Osteocyte (in vitro differentiated cells): ENCODE measurements around the gene OOEP. TPM values are rescaled to one million over a fixed set of nuclear protein-coding genes. Genes with fewer than 3 reads are reported as not detected.

ENCODE experiments used
- DNase-seq: peaks from one replicate; pipeline ENCODE4 v3.0.0; 2021; ENCODE audit warnings: mixed read lengths; ENCODE audit not compliant: unreplicated experiment; ENCODE audit errors: extremely low spot score
- H3K27ac Mint-ChIP-seq: one replicate; pipeline ENCODE4 v1.8.0; 2021; ENCODE audit warnings: mild to moderate bottlenecking, mixed read lengths; ENCODE audit not compliant: unreplicated experiment
- H3K27me3 Mint-ChIP-seq: one replicate; pipeline ENCODE4 v1.8.0; 2021; ENCODE audit warnings: mixed read lengths; ENCODE audit not compliant: unreplicated experiment
- H3K36me3 Mint-ChIP-seq: one replicate; pipeline ENCODE4 v1.8.0; 2021; ENCODE audit warnings: mixed read lengths; ENCODE audit not compliant: unreplicated experiment
- H3K4me1 Mint-ChIP-seq: one replicate; pipeline ENCODE4 v1.8.0; 2021; ENCODE audit warnings: mixed read lengths; ENCODE audit not compliant: unreplicated experiment
- H3K4me3 Mint-ChIP-seq: one replicate; pipeline ENCODE4 v1.8.0; 2021; ENCODE audit warnings: mild to moderate bottlenecking, moderate library complexity, mixed read lengths; ENCODE audit not compliant: unreplicated experiment
- H3K9me3 Mint-ChIP-seq: one replicate; pipeline ENCODE4 v1.8.0; 2021; ENCODE audit warnings: mixed read lengths; ENCODE audit not compliant: unreplicated experiment
- total RNA-seq: library from RNA; stranded (reverse); gene quantifications from 2 replicates; pipeline ENCODE4 v1.2.1, GENCODE V29; 2021
- TF ChIP-seq, protein P1 (sequence below): fragments of 200-600 bp; sonication (generic); IDR thresholded peaks from 2 replicates; pipeline ENCODE4 v1.5.0; 2021; ENCODE audit warnings: antibody characterized with exemption, mild to moderate bottlenecking, moderate library complexity

Gene OOEP
- total RNA-seq, 1 donor from 2014 or later, result not detected

- TF ChIP-seq, protein P1, sequence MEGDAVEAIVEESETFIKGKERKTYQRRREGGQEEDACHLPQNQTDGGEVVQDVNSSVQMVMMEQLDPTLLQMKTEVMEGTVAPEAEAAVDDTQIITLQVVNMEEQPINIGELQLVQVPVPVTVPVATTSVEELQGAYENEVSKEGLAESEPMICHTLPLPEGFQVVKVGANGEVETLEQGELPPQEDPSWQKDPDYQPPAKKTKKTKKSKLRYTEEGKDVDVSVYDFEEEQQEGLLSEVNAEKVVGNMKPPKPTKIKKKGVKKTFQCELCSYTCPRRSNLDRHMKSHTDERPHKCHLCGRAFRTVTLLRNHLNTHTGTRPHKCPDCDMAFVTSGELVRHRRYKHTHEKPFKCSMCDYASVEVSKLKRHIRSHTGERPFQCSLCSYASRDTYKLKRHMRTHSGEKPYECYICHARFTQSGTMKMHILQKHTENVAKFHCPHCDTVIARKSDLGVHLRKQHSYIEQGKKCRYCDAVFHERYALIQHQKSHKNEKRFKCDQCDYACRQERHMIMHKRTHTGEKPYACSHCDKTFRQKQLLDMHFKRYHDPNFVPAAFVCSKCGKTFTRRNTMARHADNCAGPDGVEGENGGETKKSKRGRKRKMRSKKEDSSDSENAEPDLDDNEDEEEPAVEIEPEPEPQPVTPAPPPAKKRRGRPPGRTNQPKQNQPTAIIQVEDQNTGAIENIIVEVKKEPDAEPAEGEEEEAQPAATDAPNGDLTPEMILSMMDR, result no peak
- Mint-ChIP-seq H3K36me3 (no peaks in the 10 kb centered on the region), H3K4me3 (no peak overlapping the region), H3K4me1 (no peaks in the 10 kb centered on the region), H3K9me3 (no peaks in the 10 kb centered on the region), H3K27me3 (peaks cover 10% of the 10 kb centered on the region), H3K27ac (no peak overlapping the region)
- no peak for DNase-seq
These were observed 1.0 kb downstream of the OOEP start for GRCh38 chr6:73368675-73369074.

DNA sequence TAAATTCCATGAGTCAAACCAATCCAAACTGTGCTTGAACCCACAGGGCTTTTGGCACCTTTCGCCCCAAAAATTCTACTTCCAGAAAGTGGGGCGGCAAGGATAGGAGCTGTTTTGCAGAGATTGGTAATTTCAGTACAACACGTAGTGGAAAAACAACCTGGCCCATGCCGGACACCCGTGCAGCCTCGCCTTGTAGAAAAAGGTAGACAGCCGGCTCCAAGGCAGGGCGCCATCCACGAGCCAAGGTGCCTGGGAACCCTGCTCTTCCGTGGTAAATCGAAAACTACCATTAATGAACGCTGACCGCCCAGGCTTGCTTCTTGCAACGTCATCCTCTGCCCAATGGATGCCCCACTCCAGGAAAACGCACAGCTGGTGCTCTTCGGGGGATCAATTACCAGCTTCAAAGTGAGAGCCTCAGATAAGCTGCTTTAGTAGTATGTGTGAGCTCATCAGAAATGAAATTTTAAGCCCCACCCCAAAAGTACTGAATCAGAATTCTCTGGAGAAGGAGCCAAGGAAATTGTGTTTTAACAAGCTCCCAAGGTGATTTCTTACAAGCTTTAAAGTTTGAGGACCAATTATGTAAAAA, 1.8 kb downstream of the OOEP start:
- H3K36me3 Mint-ChIP-seq, result no peaks in the 10 kb centered on the region
- TF ChIP-seq, protein P1, result no peak
- H3K4me1 Mint-ChIP-seq, result no peaks in the 10 kb centered on the region
- DNase-seq, result no peak
- H3K27me3 Mint-ChIP-seq, result peaks cover 10% of the 10 kb centered on the region
- H3K9me3 Mint-ChIP-seq, result no peaks in the 10 kb centered on the region
- H3K27ac Mint-ChIP-seq, result no peak overlapping the region
- H3K4me3 Mint-ChIP-seq, result no peak overlapping the region

DNA sequence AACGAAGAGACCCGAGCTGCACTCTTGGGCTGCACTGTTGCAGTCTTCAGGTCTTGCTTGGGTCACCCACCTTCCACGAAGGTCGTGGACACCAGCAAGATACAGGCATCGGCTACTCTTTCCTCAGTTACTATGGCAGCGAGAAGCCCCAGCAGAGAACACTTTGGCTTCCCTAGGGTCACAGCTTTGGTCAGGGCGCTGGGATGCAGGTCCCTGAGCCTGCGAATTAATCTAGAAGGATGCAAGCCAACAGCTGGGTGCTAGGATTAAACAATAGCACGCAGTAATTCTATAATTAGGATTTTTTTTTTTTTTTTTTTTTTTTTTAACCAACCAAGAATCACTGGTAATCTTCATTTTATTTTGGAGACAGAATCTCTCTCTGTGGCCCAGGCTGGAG, 5.1 kb downstream of the OOEP start:
- no peak overlapping the region for H3K27ac Mint-ChIP-seq
- no peak for DNase-seq
- no peaks in the 10 kb centered on the region for H3K36me3 Mint-ChIP-seq
- TF ChIP-seq, protein P1, result no peak
- H3K4me1 Mint-ChIP-seq, result no peaks in the 10 kb centered on the region
- H3K4me3 Mint-ChIP-seq, result no peak overlapping the region
- no peaks in the 10 kb centered on the region for H3K9me3 Mint-ChIP-seq
- peaks cover 10% of the 10 kb centered on the region for H3K27me3 Mint-ChIP-seq

- H3K27ac Mint-ChIP-seq, result no peak overlapping the region
- peaks cover 10% of the 10 kb centered on the region for H3K27me3 Mint-ChIP-seq
- no peaks in the 10 kb centered on the region for H3K9me3 Mint-ChIP-seq
- no peak for DNase-seq
- H3K36me3 Mint-ChIP-seq, result no peaks in the 10 kb centered on the region
- H3K4me1 Mint-ChIP-seq, result no peaks in the 10 kb centered on the region
- no peak overlapping the region for H3K4me3 Mint-ChIP-seq
- TF ChIP-seq, protein P1, result no peak
These were observed 5.6 kb downstream of the OOEP start for GRCh38 chr6:73364121-73364520.

DNA sequence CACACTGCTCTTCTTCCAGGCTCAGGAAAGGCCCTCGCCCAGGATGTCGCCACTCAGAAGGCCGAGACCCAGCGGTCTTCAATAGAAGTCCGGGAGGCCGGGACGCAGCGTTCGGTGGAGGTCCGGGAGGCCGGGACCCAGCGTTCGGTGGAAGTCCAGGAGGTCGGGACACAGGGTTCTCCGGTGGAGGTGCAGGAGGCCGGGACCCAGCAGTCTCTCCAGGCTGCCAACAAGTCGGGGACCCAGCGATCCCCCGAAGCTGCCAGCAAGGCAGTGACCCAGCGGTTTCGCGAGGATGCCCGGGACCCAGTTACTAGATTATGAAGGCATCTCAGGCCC, 6.2 kb downstream of the OOEP start:
- Mint-ChIP-seq H3K36me3 (no peaks in the 10 kb centered on the region), H3K27me3 (peaks cover 9% of the 10 kb centered on the region), H3K9me3 (no peaks in the 10 kb centered on the region), H3K4me3 (no peak overlapping the region), H3K4me1 (no peaks in the 10 kb centered on the region), H3K27ac (no peak overlapping the region)
- no peak for DNase-seq
- TF ChIP-seq, protein P1, result no peak
